ENCODE measurements around the gene KCNT1. TPM values are rescaled to one million over a fixed set of nuclear protein-coding genes. Genes with fewer than 3 reads are reported as not detected.

The KCNT1 gene
- total and polyA plus RNA-seq, 9 donors = 0.83 to 12.0 (median 3.7) TPM

- Histone ChIP-seq H3K4me1 (ENCODE audit: insufficient read depth) (no peaks in the 10 kb centered on the region), H3K4me3 (no peak overlapping the region), H3K27ac (no peak overlapping the region), H3K27me3 (no peaks in the 10 kb centered on the region), H3K36me3 (no peaks in the 10 kb centered on the region), H3K9me3 (no peaks in the 10 kb centered on the region)
- WGBS, 3 donors = 93 to 95% (median 95%) methylated on average over 18 of the region's 18 CpGs
- no peak for DNase-seq
- intact Hi-C loops (cut with DNase I) = no loop called here
- TF ChIP-seq CTCF (IDR thresholded peaks at IDR 0.05) (no peak), EP300 (IDR thresholded peaks at IDR 0.05) (no peak), POLR2A (IDR thresholded peaks at IDR 0.05) (no peak)
Observed at GRCh38 chr9:135822374-135822755, 120.4 kb downstream of the KCNT1 start.

- Histone ChIP-seq H3K27ac (peak overlapping the region in 1 of 2 donors; percentile 12), H3K27me3 (no peaks in the 10 kb centered on the region), H3K4me1 (ENCODE audit: insufficient read depth) (no peaks in the 10 kb centered on the region), H3K4me3 (no peak overlapping the region), H3K9me3 (no peaks in the 10 kb centered on the region), H3K36me3 (no peaks in the 10 kb centered on the region)
- intact Hi-C loops (cut with DNase I) = no loop called here
- WGBS, 3 donors = 91 to 92% (median 91%) methylated on average over 12 of the region's 12 CpGs
- DNase-seq = no peak
- no peak for TF ChIP-seq POLR2A (IDR thresholded peaks at IDR 0.05)
- no peak for TF ChIP-seq EP300 (IDR thresholded peaks at IDR 0.05)
- TF ChIP-seq CTCF (IDR thresholded peaks at IDR 0.05) = no peak
Observed at GRCh38 chr9:135823036-135823435, 121.1 kb downstream of the KCNT1 start.

- peaks cover 0 to 6% of the 10 kb centered on the region in 2 donors for H3K9me3 ChIP-seq
- H3K4me1 ChIP-seq (ENCODE audit: insufficient read depth) = no peaks in the 10 kb centered on the region
- no peaks in the 10 kb centered on the region for H3K36me3 ChIP-seq
- H3K27ac ChIP-seq = no peak overlapping the region
- no peaks in the 10 kb centered on the region for H3K27me3 ChIP-seq
- 88 to 93% (median 93%) methylated on average over 25 of the region's 25 CpGs for WGBS, 3 donors
- DNase-seq = no peak
- intact Hi-C loops (cut with DNase I) = no loop called here
- TF ChIP-seq EP300 (IDR thresholded peaks at IDR 0.05) (no peak), CTCF (IDR thresholded peaks at IDR 0.05) (no peak), POLR2A (IDR thresholded peaks at IDR 0.05) (no peak)
- H3K4me3 ChIP-seq = no peak overlapping the region
Observed at GRCh38 chr9:135825435-135826187, 123.6 kb downstream of the KCNT1 start.

- DNase-seq = no peak
- intact Hi-C loops (cut with DNase I) = no loop called here
- WGBS, 3 donors = 91 to 96% (median 95%) methylated on average over 14 of the region's 14 CpGs
Observed at GRCh38 chr9:135826188-135826545, 124.2 kb downstream of the KCNT1 start.

More at GRCh38 chr9:135826188-135826545, 124.2 kb downstream of the KCNT1 start:
- TF ChIP-seq POLR2A (IDR thresholded peaks at IDR 0.05) (no peak), CTCF (IDR thresholded peaks at IDR 0.05) (no peak), EP300 (IDR thresholded peaks at IDR 0.05) (no peak)
- H3K4me1 ChIP-seq (ENCODE audit: insufficient read depth) = no peaks in the 10 kb centered on the region
- peaks cover 0 to 6% of the 10 kb centered on the region in 2 donors for H3K9me3 ChIP-seq
- H3K4me3 ChIP-seq = no peak overlapping the region
- no peaks in the 10 kb centered on the region for H3K36me3 ChIP-seq
- no peak overlapping the region for H3K27ac ChIP-seq
- no peaks in the 10 kb centered on the region for H3K27me3 ChIP-seq
